ENCODE results near the gene PRR18.
"Not testable (repeated sequence)": the region's sequence is repeated elsewhere in the genome, so short reads cannot be mapped to it uniquely, and the experiment has no call there.

- not testable (repeated sequence) for TF ChIP-seq CTCF (conservative IDR thresholded peaks at IDR 0.05); ZFX (IDR thresholded peaks at IDR 0.05)
These were observed 36.7 kb upstream of the PRR18 start for GRCh38 chr6:166344921-166345320.

Data from C4-2B (cell line).